ENCODE data around the gene BAHCC1.

Gene BAHCC1

GRCh38 chr17:81493198-81494038 is 98.2 kb downstream of the BAHCC1 start:
- H3K4me3 ChIP-seq (ENCODE audit: low read depth, low read length), result no peak overlapping the region
- TF ChIP-seq, protein P1, sequence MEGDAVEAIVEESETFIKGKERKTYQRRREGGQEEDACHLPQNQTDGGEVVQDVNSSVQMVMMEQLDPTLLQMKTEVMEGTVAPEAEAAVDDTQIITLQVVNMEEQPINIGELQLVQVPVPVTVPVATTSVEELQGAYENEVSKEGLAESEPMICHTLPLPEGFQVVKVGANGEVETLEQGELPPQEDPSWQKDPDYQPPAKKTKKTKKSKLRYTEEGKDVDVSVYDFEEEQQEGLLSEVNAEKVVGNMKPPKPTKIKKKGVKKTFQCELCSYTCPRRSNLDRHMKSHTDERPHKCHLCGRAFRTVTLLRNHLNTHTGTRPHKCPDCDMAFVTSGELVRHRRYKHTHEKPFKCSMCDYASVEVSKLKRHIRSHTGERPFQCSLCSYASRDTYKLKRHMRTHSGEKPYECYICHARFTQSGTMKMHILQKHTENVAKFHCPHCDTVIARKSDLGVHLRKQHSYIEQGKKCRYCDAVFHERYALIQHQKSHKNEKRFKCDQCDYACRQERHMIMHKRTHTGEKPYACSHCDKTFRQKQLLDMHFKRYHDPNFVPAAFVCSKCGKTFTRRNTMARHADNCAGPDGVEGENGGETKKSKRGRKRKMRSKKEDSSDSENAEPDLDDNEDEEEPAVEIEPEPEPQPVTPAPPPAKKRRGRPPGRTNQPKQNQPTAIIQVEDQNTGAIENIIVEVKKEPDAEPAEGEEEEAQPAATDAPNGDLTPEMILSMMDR (IDR thresholded peaks at IDR 0.05; ENCODE audit: low read depth, low read length), result no peak

DNA sequence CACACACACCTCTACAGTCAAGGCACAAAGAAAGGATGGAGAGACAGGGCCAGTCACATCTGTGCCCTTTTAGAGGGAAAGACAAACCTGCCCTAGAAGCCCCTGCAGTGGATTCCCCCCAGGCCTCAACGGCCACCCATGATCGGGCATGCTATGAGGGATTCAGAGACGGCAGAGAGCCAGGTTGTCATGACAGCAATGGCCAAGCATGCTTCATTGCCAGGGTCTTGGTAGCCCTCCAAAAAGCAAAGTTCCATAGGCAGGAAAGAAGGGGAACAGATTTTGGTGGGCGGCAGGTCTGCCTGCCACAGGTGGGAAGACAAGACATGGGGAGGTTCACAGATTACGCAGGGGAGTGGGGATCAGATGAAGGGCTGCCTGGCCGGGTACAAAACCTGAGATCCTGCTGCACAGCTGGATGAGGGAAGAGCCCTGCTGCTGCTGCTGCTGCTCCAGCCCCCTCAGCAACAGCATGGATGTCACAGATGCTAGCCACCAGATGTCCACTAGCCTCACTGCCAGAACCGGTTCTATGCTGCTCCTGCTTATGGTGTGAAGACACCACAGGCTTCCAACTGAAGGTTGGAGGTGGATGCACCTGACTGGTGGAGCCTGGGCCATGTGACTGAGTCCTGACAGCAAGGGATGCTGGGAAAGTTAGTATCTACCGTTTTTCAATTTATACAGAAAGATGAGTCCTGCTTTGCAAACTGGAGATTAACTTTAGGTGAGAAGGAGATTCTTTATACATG is 99.5 kb downstream of the BAHCC1 start:
- TF ChIP-seq, protein P1 (IDR thresholded peaks at IDR 0.05; ENCODE audit: low read depth, low read length), result no peak
- no peak overlapping the region for H3K4me3 ChIP-seq (ENCODE audit: low read depth, low read length)

DNA sequence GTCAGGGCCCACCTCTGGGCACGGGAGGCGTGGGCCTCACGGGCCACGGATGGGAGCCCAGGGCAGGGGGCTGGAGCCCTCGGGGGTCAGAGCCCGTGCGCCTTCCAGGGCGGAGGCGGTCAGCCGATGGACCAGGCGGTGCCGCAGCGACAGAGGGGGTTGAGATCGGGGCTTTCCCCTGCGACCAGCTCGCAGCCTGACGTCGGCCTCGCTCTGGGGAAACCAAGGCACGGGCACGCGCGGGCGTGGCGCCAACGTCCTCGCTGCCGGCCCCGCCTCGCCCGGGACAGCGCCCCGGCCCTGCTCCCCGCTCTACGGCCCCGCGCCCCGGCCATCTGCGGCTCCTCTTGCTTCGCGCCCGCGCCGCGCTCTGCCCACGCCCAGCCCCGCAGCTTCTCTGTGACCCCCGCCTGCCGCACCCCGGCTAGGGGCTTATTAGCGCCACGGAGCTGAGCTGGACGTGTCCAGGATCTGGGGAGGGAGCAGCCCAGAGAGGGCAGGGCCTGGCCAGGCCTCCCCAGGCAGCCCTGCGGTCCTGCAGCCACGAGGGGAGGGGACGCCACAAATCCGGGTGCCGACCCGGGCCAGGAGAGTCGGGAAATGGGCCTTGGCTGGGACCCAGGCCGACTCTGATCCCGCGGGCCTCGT is 103.8 kb downstream of the BAHCC1 start:
- H3K4me3 ChIP-seq (ENCODE audit: low read depth, low read length), result no peak overlapping the region
- TF ChIP-seq, protein P1 (IDR thresholded peaks at IDR 0.05; ENCODE audit: low read depth, low read length), result no peak

DNA sequence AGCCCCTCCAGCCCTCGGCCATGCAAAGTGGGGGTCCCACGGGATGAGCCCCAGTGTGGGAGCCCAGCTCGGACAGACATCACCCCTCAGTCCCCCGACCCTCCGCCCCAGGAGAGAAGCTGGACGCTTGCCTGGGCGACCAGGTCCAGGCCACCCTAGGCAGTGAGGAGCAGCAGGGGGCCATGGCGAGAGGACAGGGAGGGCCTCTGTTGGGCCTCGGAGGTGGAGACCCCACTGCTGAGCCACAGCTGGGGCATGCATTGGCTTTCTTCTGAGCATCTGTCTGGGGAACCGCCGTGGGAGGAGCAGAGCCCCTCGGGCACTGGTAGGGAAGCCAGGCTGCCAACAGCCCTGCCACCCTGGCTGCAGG is 104.3 kb downstream of the BAHCC1 start:
- H3K4me3 ChIP-seq (ENCODE audit: low read depth, low read length), result no peak overlapping the region
- TF ChIP-seq, protein P1 (IDR thresholded peaks at IDR 0.05; ENCODE audit: low read depth, low read length), result no peak

DNA sequence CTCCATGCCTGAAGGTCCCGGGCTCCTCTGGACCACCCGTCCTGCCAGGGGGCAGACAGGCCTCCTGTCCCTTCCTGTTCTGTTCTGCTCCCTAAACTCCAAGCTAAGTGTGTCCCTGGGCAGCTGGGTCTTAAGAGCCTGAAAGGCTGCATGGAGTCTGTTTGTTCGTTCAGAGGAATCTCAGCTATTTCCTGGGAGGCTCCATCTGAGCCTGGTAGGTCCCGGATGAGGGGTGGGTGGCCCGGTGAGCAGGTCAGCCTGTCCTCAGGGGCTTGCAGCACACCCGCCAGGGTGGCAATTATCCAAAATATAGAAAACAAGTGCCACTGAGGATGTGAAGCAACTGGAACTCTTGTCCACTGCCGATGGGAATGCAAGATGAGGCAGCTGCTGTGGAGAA is 104.8 kb downstream of the BAHCC1 start:
- TF ChIP-seq, protein P1 (IDR thresholded peaks at IDR 0.05; ENCODE audit: low read depth, low read length), result no peak
- no peak overlapping the region for H3K4me3 ChIP-seq (ENCODE audit: low read depth, low read length)

GRCh38 chr17:81502471-81503017 is 107.3 kb downstream of the BAHCC1 start:
- TF ChIP-seq, protein P1 (IDR thresholded peaks at IDR 0.05; ENCODE audit: low read depth, low read length), result no peak
- no peak overlapping the region for H3K4me3 ChIP-seq (ENCODE audit: low read depth, low read length)

Data from WI38 (cell line).